ENCODE data around the gene TMEM42.
A peak's percentile ranks its signal among the peaks of the same experiment; 100 is the strongest.

The TMEM42 gene

GRCh38 chr3:44860117-44860516 lies 1.6 kb upstream of the TMEM42 start:
- no peak overlapping the region for H3K27ac ChIP-seq (replicated peaks)

GRCh38 chr3:44862226-44862637 lies 520 bp downstream of the TMEM42 start:
- Histone ChIP-seq H3K27ac (replicated peaks) (no peak overlapping the region), H3K4me3 (replicated peaks; ENCODE audit: insufficient read depth, low read length) (peak overlapping the region; percentile 66), H3K27me3 (ENCODE audit: insufficient read depth, poor library complexity, severe bottlenecking) (no peaks in the 10 kb centered on the region)
- TF ChIP-seq CTCF (IDR thresholded peaks at IDR 0.05; ENCODE audit: insufficient read depth, low read length) (no peak), REST (IDR thresholded peaks at IDR 0.05; ENCODE audit: insufficient replicate concordance, low read depth) (no peak), GABPA (IDR thresholded peaks at IDR 0.05; ENCODE audit: low read depth) (no peak), SPI1 (IDR thresholded peaks at IDR 0.05; ENCODE audit: borderline replicate concordance, low read depth) (no peak), POLR2AphosphoS5 (IDR thresholded peaks at IDR 0.05; ENCODE audit: low read depth) (no peak)
- peak; percentile 6 to 10 for DNase-seq (ENCODE audit: low read depth in 1 of 2, low spot score in 1 of 2)

More at GRCh38 chr3:44860117-44860516, 1.6 kb upstream of the TMEM42 start:
- H3K27me3 ChIP-seq (ENCODE audit: insufficient read depth, poor library complexity, severe bottlenecking): no peaks in the 10 kb centered on the region
- no peak for TF ChIP-seq POLR2AphosphoS5 (IDR thresholded peaks at IDR 0.05; ENCODE audit: low read depth)
- no peak for TF ChIP-seq CTCF (IDR thresholded peaks at IDR 0.05; ENCODE audit: insufficient read depth, low read length)
- TF ChIP-seq REST (IDR thresholded peaks at IDR 0.05; ENCODE audit: insufficient replicate concordance, low read depth): no peak
- no peak for TF ChIP-seq GABPA (IDR thresholded peaks at IDR 0.05; ENCODE audit: low read depth)
- TF ChIP-seq SPI1 (IDR thresholded peaks at IDR 0.05; ENCODE audit: borderline replicate concordance, low read depth): no peak
- DNase-seq (ENCODE audit: low read depth in 1 of 2, low spot score in 1 of 2): no peak
- H3K4me3 ChIP-seq (replicated peaks; ENCODE audit: insufficient read depth, low read length): no peak overlapping the region

- TF ChIP-seq SPI1 (IDR thresholded peaks at IDR 0.05; ENCODE audit: borderline replicate concordance, low read depth): no peak
- TF ChIP-seq POLR2AphosphoS5 (IDR thresholded peaks at IDR 0.05; ENCODE audit: low read depth): no peak
- TF ChIP-seq REST (IDR thresholded peaks at IDR 0.05; ENCODE audit: insufficient replicate concordance, low read depth): no peak
- TF ChIP-seq GABPA (IDR thresholded peaks at IDR 0.05; ENCODE audit: low read depth): no peak
- H3K27ac ChIP-seq (replicated peaks): no peak overlapping the region
- DNase-seq (ENCODE audit: low read depth in 1 of 2, low spot score in 1 of 2): no peak
These were observed 3.7 kb downstream of the TMEM42 start for GRCh38 chr3:44865272-44866035.

More at GRCh38 chr3:44865272-44866035, 3.7 kb downstream of the TMEM42 start:
- Histone ChIP-seq H3K4me3 (replicated peaks; ENCODE audit: insufficient read depth, low read length) (no peak overlapping the region), H3K27me3 (ENCODE audit: insufficient read depth, poor library complexity, severe bottlenecking) (no peaks in the 10 kb centered on the region)

Data from HL-60 (cell line).